ENCODE measurements around the gene DDA1. TPM values are rescaled to one million over a fixed set of nuclear protein-coding genes. Genes with fewer than 3 reads are reported as not detected.
A peak's percentile ranks its signal among the peaks of the same experiment; 100 is the strongest.
"Not testable (repeated sequence)": the region's sequence is repeated elsewhere in the genome, so short reads cannot be mapped to it uniquely, and the experiment has no call there.

The DDA1 gene
- total RNA-seq = 45.3 and 50.2 TPM in 2 replicates

- intact Hi-C loops (cut with micrococcal nuclease) = loop anchor here (1.0 to 10.0 kb wide), 7 partner anchors 28 to 813 kb away; partner anchors contain the start of genes BABAM1, C19orf44, CALR3 and COLGALT1
- DNase-seq (ENCODE audit: low spot score) = peak; percentile 99
- Mint-ChIP-seq H3K4me1 (ENCODE audit: low read depth) (peaks cover 39% of the 10 kb centered on the region), H3K27ac (peak within 1 kb of the TSS; percentile 90), H3K36me3 (ENCODE audit: low read depth) (peaks cover 11% of the 10 kb centered on the region), H3K4me3 (peak within 1 kb of the TSS; percentile 95), H3K9me3 (no peaks in the 10 kb centered on the region), H3K27me3 (ENCODE audit: insufficient read depth) (no peaks in the 10 kb centered on the region)
These were observed at the start of gene DDA1 for GRCh38 chr19:17309198-17309964. Gene DDA1 (plus strand): TSS chr19:17309563. CDS start chr19:17309655, 92 bp downstream.

- Mint-ChIP-seq H3K36me3 (ENCODE audit: low read depth) (no peaks in the 10 kb centered on the region), H3K4me1 (ENCODE audit: low read depth) (peaks cover 11% of the 10 kb centered on the region), H3K27ac (no peak overlapping the region), H3K4me3 (no peak overlapping the region), H3K27me3 (ENCODE audit: insufficient read depth) (no peaks in the 10 kb centered on the region), H3K9me3 (no peaks in the 10 kb centered on the region)
- intact Hi-C loops (cut with micrococcal nuclease) = loop anchor here (1.0 kb wide), 2 partner anchors 22 to 193 kb away; no protein-coding TSS in a partner anchor
- DNase-seq (ENCODE audit: low spot score) = no peak
These were observed 49.4 kb upstream of the DDA1 start for GRCh38 chr19:17259934-17260333.

- DNase-seq (ENCODE audit: low spot score) = peak; percentile 80
- no peaks in the 10 kb centered on the region for H3K36me3 Mint-ChIP-seq (ENCODE audit: low read depth)
- H3K9me3 Mint-ChIP-seq = no peaks in the 10 kb centered on the region
- H3K4me3 Mint-ChIP-seq = no peak overlapping the region
- intact Hi-C loops (cut with micrococcal nuclease) = loop anchor here (1.0 kb wide), 2 partner anchors 21 to 194 kb away; no protein-coding TSS in a partner anchor
- peaks cover 12% of the 10 kb centered on the region for H3K4me1 Mint-ChIP-seq (ENCODE audit: low read depth)
- no peaks in the 10 kb centered on the region for H3K27me3 Mint-ChIP-seq (ENCODE audit: insufficient read depth)
- H3K27ac Mint-ChIP-seq = no peak overlapping the region
These were observed 48.5 kb upstream of the DDA1 start for GRCh38 chr19:17260842-17261325.

- H3K27me3 Mint-ChIP-seq (ENCODE audit: insufficient read depth) = no peaks in the 10 kb centered on the region
- no peak overlapping the region for H3K4me3 Mint-ChIP-seq
- no peaks in the 10 kb centered on the region for H3K36me3 Mint-ChIP-seq (ENCODE audit: low read depth)
- intact Hi-C loops (cut with micrococcal nuclease) = no loop called here
- no peaks in the 10 kb centered on the region for H3K9me3 Mint-ChIP-seq
- no peak overlapping the region for H3K27ac Mint-ChIP-seq
- H3K4me1 Mint-ChIP-seq (ENCODE audit: low read depth) = peaks cover 18% of the 10 kb centered on the region
- no peak for DNase-seq (ENCODE audit: low spot score)
These were observed 46.8 kb upstream of the DDA1 start for GRCh38 chr19:17262557-17262956.

DNA sequence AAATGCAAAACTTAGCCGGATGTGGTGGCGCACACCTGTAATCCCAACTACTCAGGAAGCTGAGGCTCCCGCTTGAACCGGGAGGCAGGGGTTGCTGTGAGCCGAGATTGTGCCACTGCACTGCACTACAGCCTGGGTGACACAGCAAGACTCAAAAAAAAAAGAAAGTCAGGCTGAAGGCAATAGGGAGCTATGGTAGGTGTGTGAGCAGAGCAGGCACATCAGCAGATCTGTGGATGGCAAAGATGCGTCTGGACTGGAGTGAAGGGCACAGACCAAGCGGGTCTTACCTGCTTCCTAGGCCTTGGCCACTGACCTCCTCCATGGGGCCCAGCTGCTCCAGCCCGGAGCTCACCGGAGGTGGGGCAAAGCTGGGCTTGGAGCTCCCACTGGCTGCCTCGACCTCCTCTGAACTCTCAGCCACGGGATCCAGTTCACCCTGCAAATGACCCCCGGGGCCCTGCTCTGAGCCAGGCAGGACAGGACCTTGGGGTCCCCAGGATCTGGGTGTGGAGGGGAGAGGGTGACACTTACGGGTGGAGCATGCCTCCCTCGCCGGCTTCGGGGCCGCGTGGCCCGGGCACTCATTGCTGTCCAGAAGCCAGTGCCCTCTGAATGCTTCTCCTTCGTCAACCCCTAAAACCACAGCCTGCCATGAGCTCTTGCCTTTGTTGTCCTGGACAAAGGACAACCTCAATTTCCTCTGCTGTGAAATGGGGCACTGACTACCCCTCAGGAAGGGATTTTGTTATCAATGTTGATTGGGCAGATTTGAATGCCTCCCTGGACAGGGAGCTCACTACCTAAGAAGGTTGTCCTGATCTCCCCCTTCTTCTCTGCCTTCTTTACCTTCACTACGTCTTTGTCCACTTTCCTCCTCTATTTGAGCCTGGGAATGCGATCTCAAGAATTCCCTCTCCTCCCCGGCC, 45.4 kb upstream of the DDA1 start:
- H3K27ac Mint-ChIP-seq = no peak overlapping the region
- no peaks in the 10 kb centered on the region for H3K9me3 Mint-ChIP-seq
- intact Hi-C loops (cut with micrococcal nuclease) = no loop called here
- H3K27me3 Mint-ChIP-seq (ENCODE audit: insufficient read depth) = no peaks in the 10 kb centered on the region
- no peak for DNase-seq (ENCODE audit: low spot score)
- H3K36me3 Mint-ChIP-seq (ENCODE audit: low read depth) = no peaks in the 10 kb centered on the region
- no peak overlapping the region for H3K4me3 Mint-ChIP-seq
- peaks cover 23% of the 10 kb centered on the region for H3K4me1 Mint-ChIP-seq (ENCODE audit: low read depth)

- intact Hi-C loops (cut with micrococcal nuclease) = no loop called here
- no peaks in the 10 kb centered on the region for H3K36me3 Mint-ChIP-seq (ENCODE audit: low read depth)
- DNase-seq (ENCODE audit: low spot score) = no peak
- peaks cover 23% of the 10 kb centered on the region for H3K4me1 Mint-ChIP-seq (ENCODE audit: low read depth)
- H3K4me3 Mint-ChIP-seq = no peak within 1 kb of the TSS
- H3K27me3 Mint-ChIP-seq (ENCODE audit: insufficient read depth) = no peaks in the 10 kb centered on the region
- no peaks in the 10 kb centered on the region for H3K9me3 Mint-ChIP-seq
- H3K27ac Mint-ChIP-seq = no peak within 1 kb of the TSS
These were observed 44.8 kb upstream of the DDA1 start, which contains the start of gene USHBP1 for GRCh38 chr19:17264641-17264979. Gene USHBP1 (minus strand): TSS chr19:17264745. CDS start chr19:17264299, 446 bp downstream.

DNA sequence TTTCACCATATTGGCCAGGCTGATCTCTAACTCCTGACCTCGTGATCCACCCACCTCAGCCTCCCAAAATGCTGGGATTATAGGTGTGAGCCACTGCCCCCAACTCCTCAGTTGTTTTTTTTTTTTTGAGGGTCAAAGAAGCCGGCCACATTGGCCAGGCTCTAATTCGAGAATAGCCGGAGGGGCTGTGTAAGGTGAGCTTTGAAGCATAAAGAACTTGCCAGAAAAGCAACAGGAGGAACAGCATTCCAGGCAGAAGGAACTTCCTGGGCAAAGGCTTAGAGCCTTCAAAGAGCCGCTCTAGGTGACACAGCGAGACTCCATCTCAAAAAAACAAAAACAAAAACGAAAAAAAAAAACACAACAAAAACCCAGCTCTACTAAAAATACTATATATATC, 43.3 kb upstream of the DDA1 start:
- Mint-ChIP-seq H3K9me3 (no peaks in the 10 kb centered on the region), H3K4me3 (no peak overlapping the region), H3K4me1 (ENCODE audit: low read depth) (peaks cover 17% of the 10 kb centered on the region), H3K27ac (no peak overlapping the region), H3K27me3 (ENCODE audit: insufficient read depth) (no peaks in the 10 kb centered on the region), H3K36me3 (ENCODE audit: low read depth) (peaks cover 3% of the 10 kb centered on the region)
- no peak for DNase-seq (ENCODE audit: low spot score)
- intact Hi-C loops (cut with micrococcal nuclease) = loop anchor here (2.0 kb wide), 1 partner anchor 31 kb away; no protein-coding TSS in a partner anchor

- no peaks in the 10 kb centered on the region for H3K27me3 Mint-ChIP-seq (ENCODE audit: insufficient read depth)
- no peak for DNase-seq (ENCODE audit: low spot score)
- peak overlapping the region; percentile 89 for H3K4me3 Mint-ChIP-seq
- H3K4me1 Mint-ChIP-seq (ENCODE audit: low read depth) = peaks cover 16% of the 10 kb centered on the region
- no peaks in the 10 kb centered on the region for H3K9me3 Mint-ChIP-seq
- H3K27ac Mint-ChIP-seq = peak overlapping the region; percentile 96
- H3K36me3 Mint-ChIP-seq (ENCODE audit: low read depth) = peaks cover 3% of the 10 kb centered on the region
- intact Hi-C loops (cut with micrococcal nuclease) = loop anchor here (2.0 kb wide), 1 partner anchor 32 kb away; no protein-coding TSS in a partner anchor
These were observed 42.8 kb upstream of the DDA1 start for GRCh38 chr19:17266589-17266974.

DNA sequence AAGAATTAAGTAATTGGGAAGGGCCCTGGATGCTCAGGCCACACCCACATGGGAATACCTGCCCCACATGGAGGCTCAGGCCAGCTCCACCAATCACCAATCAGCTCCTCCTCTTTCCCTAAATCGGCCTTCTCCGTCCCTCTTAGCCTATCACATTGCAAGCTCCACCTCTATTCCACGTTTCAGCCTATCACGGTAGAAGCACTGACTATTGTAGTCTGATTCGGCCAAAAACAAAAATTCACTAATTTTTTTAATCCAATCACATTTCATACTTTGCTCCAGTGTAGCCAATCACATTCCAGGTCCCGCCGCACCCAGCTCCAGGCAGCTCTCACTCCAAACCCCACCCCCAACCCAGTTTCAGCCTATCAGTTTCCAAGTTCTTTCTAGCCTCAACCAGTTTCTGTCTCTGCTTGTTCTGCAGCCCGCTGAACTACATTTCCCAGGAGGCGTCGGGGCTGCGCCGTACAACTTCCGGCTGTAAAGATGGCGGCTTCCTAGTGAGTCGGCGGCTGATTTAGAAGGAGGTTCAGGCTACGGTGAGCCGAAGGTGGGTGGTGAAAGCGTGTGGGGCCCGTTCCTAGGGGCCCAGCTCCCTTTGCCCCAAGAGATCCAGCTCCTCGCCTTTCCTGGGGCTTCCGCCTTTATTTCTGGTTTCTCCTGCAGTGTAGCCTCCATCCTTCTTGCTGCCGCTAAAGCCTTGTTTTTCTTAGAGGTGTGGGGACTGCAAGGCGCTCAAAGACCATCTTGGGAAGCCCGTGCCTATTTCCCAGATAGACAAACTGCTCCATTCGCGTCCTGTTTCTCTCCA, 42.2 kb upstream of the DDA1 start, which contains the start of gene BABAM1:
Gene BABAM1, plus strand, starts transcription at position 469 of the 814 bp plus-strand sequence. CDS start 1,364 bp downstream, outside the sequence.
- H3K36me3 Mint-ChIP-seq (ENCODE audit: low read depth) = peaks cover 3% of the 10 kb centered on the region
- H3K9me3 Mint-ChIP-seq = no peaks in the 10 kb centered on the region
- intact Hi-C loops (cut with micrococcal nuclease) = loop anchor here (1.0 to 2.0 kb wide), 13 partner anchors 12 to 695 kb away; partner anchors contain the start of genes ANO8, DDA1, HAUS8 and MRPL34
- DNase-seq (ENCODE audit: low spot score) = peak; percentile 96
- no peaks in the 10 kb centered on the region for H3K27me3 Mint-ChIP-seq (ENCODE audit: insufficient read depth)
- peak within 1 kb of the TSS; percentile 89 for H3K4me3 Mint-ChIP-seq
- H3K4me1 Mint-ChIP-seq (ENCODE audit: low read depth) = peaks cover 16% of the 10 kb centered on the region
- H3K27ac Mint-ChIP-seq = peak within 1 kb of the TSS; percentile 96

- H3K9me3 Mint-ChIP-seq = no peaks in the 10 kb centered on the region
- intact Hi-C loops (cut with micrococcal nuclease) = no loop called here
- H3K27me3 Mint-ChIP-seq (ENCODE audit: insufficient read depth) = no peaks in the 10 kb centered on the region
These were observed 40.6 kb upstream of the DDA1 start for GRCh38 chr19:17268754-17269153.

DNA sequence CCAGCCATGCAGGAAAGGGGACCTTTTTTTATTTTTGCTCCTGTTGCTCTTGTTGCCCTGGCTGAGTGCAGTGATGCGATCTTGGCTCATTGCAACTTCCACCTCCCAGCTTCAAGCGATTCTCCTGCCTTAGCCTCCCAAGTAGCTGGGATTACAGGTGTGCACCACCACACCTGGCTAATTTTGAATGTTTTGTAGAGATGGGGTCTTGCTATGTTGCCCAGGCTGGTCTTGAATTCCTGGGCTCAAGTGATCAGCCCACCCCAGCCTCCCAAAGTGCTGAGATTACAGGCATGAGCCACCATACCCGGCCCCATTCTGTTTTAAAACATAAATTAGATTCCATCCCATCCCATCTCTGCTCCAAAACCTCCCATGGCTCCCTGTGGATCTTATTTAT, 34.5 kb upstream of the DDA1 start:
- H3K27me3 Mint-ChIP-seq (ENCODE audit: insufficient read depth); H3K4me3 Mint-ChIP-seq; DNase-seq (ENCODE audit: low spot score); H3K9me3 Mint-ChIP-seq; H3K27ac Mint-ChIP-seq; H3K4me1 Mint-ChIP-seq (ENCODE audit: low read depth); intact Hi-C loops (cut with micrococcal nuclease): not testable (repeated sequence)
- peaks cover 17% of the 10 kb centered on the region for H3K36me3 Mint-ChIP-seq (ENCODE audit: low read depth)

More at GRCh38 chr19:17268754-17269153, 40.6 kb upstream of the DDA1 start:
- DNase-seq (ENCODE audit: low spot score) = no peak
- Mint-ChIP-seq H3K4me1 (ENCODE audit: low read depth) (peaks cover 16% of the 10 kb centered on the region), H3K36me3 (ENCODE audit: low read depth) (peaks cover 3% of the 10 kb centered on the region), H3K4me3 (peak overlapping the region; percentile 89), H3K27ac (no peak overlapping the region)
